GM23338 (cell line): ENCODE measurements around the gene FARS2. TPM values are rescaled to one million over a fixed set of nuclear protein-coding genes. Genes with fewer than 3 reads are reported as not detected.

Experiments
- ATAC-seq: fragments of 200-7000 bp; cut with Tn5 transposase; 3 replicates; pipeline ENCODE4 v1.9.1; 2020
- DNase-seq: peaks from one replicate; pipeline ENCODE4 v3.0.0-alpha.2; 2015; ENCODE audit warnings: low spot score
- H2AFZ ChIP-seq: fragments of 200-600 bp; sonication (generic); 2 replicates; pipeline ENCODE4 v1.8.0; 2016; ENCODE audit warnings: antibody characterized with exemption, mild to moderate bottlenecking, moderate library complexity
- H3F3A ChIP-seq: fragments of 200-600 bp; sonication (generic); replicated peaks from 2 replicates; pipeline ENCODE4 v1.8.0; 2017; ENCODE audit warnings: antibody characterized with exemption, mixed run types, low read depth
- H3K27ac ChIP-seq: fragments of 200-600 bp; sonication (generic); 2 replicates; pipeline ENCODE4 v1.6.1; 2016; ENCODE audit warnings: low read depth
- H3K27me3 ChIP-seq: fragments of 200-600 bp; sonication (generic); 2 replicates; pipeline ENCODE4 v1.8.0; 2016; ENCODE audit warnings: mild to moderate bottlenecking, mixed run types, moderate library complexity; ENCODE audit not compliant: insufficient read depth
- H3K36me3 ChIP-seq: fragments of 200-600 bp; sonication (generic); 2 replicates; pipeline ENCODE4 v1.8.0; 2016; ENCODE audit warnings: mild to moderate bottlenecking; ENCODE audit not compliant: insufficient read depth
- H3K4me1 ChIP-seq: fragments of 200-600 bp; sonication (generic); 2 replicates; pipeline ENCODE4 v1.8.0; 2016; ENCODE audit warnings: mild to moderate bottlenecking, moderate library complexity; ENCODE audit not compliant: insufficient read depth
- H3K4me2 ChIP-seq: fragments of 200-600 bp; sonication (generic); 2 replicates; pipeline ENCODE4 v1.7.1; 2017; ENCODE audit warnings: mixed run types
- H3K4me3 ChIP-seq: fragments of 200-600 bp; sonication (generic); 2 replicates; pipeline ENCODE4 v1.6.1; 2016; ENCODE audit warnings: mixed run types
- H3K79me2 ChIP-seq: fragments of 200-600 bp; sonication (generic); replicated peaks from 2 replicates; pipeline ENCODE4 v1.8.0; 2017; ENCODE audit warnings: mild to moderate bottlenecking; ENCODE audit not compliant: insufficient read depth
- H3K9me2 ChIP-seq: fragments of 200-600 bp; sonication (generic); 2 replicates; pipeline ENCODE4 v1.8.0; 2017; ENCODE audit not compliant: insufficient read depth
- H4K20me1 ChIP-seq: fragments of 200-600 bp; sonication (generic); replicated peaks from 2 replicates; pipeline ENCODE4 v1.8.0; 2017; ENCODE audit warnings: mild to moderate bottlenecking; ENCODE audit not compliant: insufficient read depth
- H3K27ac Mint-ChIP-seq: 2 replicates; pipeline ENCODE4 v1.8.0; 2020; ENCODE audit warnings: inconsistent platforms, mild to moderate bottlenecking, moderate library complexity, mixed read lengths
- H3K27me3 Mint-ChIP-seq: 3 replicates; pipeline ENCODE4 v1.8.0; 2022; ENCODE audit warnings: low read depth, mild to moderate bottlenecking, moderate library complexity, mixed read lengths, inconsistent platforms; ENCODE audit not compliant: insufficient read depth, poor library complexity
- H3K36me3 Mint-ChIP-seq: 3 replicates; pipeline ENCODE4 v1.8.0; 2021; ENCODE audit warnings: low read depth, mild to moderate bottlenecking, inconsistent platforms, moderate library complexity, mixed read lengths
- H3K4me1 Mint-ChIP-seq: 3 replicates; pipeline ENCODE4 v1.8.0; 2020; ENCODE audit warnings: mild to moderate bottlenecking, inconsistent platforms, mixed read lengths
- H3K4me3 Mint-ChIP-seq: 3 replicates; pipeline ENCODE4 v1.8.0; 2021; ENCODE audit warnings: moderate library complexity, mild to moderate bottlenecking, inconsistent platforms, mixed read lengths
- H3K9me3 Mint-ChIP-seq: 3 replicates; pipeline ENCODE4 v1.8.0; 2020; ENCODE audit warnings: moderate library complexity, mild to moderate bottlenecking, inconsistent platforms, mixed read lengths
- CREB1 ChIP-seq: fragments of 250-450 bp; sonication (Bioruptor Pico); IDR thresholded peaks from 2 replicates; pipeline ENCODE4 v1.5.0; 2020; ENCODE audit warnings: low read depth, mild to moderate bottlenecking, moderate library complexity
- EZH2 ChIP-seq: fragments of 200-600 bp; sonication (generic); IDR thresholded peaks from one replicate; pipeline ENCODE4 v1.8.0; 2017; ENCODE audit warnings: antibody characterized with exemption, mild to moderate bottlenecking, low read depth; ENCODE audit not compliant: unreplicated experiment
- EZH2phosphoT487 ChIP-seq: fragments of 200-600 bp; sonication (generic); IDR thresholded peaks from one replicate; pipeline ENCODE4 v1.8.1; 2018; ENCODE audit warnings: antibody characterized with exemption; ENCODE audit not compliant: unreplicated experiment
- JUNB ChIP-seq: IDR thresholded peaks from one replicate; pipeline ENCODE4 v1.6.1; 2016; ENCODE audit warnings: antibody characterized with exemption; ENCODE audit not compliant: unreplicated experiment
- NANOG ChIP-seq: IDR thresholded peaks from 2 replicates; pipeline ENCODE4 v1.6.1; 2016; ENCODE audit warnings: antibody characterized with exemption, borderline replicate concordance
- POLR2AphosphoS5 ChIP-seq: IDR thresholded peaks from 2 replicates; pipeline ENCODE4 v1.6.1; 2016; ENCODE audit warnings: antibody characterized with exemption, low read depth
- STAT1 ChIP-seq: IDR thresholded peaks from one replicate; pipeline ENCODE4 v1.6.1; 2016; ENCODE audit warnings: antibody characterized with exemption; ENCODE audit not compliant: unreplicated experiment
- ZNF114 ChIP-seq: fragments of 250-450 bp; sonication (Bioruptor Pico); IDR thresholded peaks from 2 replicates; pipeline ENCODE4 v1.5.0; 2020; ENCODE audit warnings: mild to moderate bottlenecking, moderate library complexity
- ZNF331 ChIP-seq: fragments of 250-450 bp; sonication (Bioruptor Pico); IDR thresholded peaks from 2 replicates; pipeline ENCODE4 v1.5.0; 2020; ENCODE audit warnings: low read depth, mild to moderate bottlenecking, moderate library complexity
- polyA plus RNA-seq: library from polyadenylated mRNA; unstranded; fragments of >200 nt; fragmentation: Nextera tagmentation; extraction: Ambion mirVana; gene quantifications from 2 replicates; pipeline ENCODE4 v1.2.1, GENCODE V29; 2016
- total RNA-seq: library from RNA; depleted of rRNA; stranded (reverse); fragments of >200 nt; shearing (Covaris generic); gene quantifications from 2 replicates; pipeline ENCODE4 v1.2.3, GENCODE V29; 2014
- TF ChIP-seq, protein P1 (sequence below), 2 experiments: fragments of 200-600 bp in 1 of 2; sonication (generic) in 1 of 2; conservative IDR thresholded peaks; 2 replicates each; pipeline versions ENCODE4 v1.5.1 to v1.6.1; 2016 to 2017; ENCODE audit warnings: antibody characterized with exemption in 2 of 2, low read depth in 2 of 2, mild to moderate bottlenecking in 2 of 2, moderate library complexity in 1 of 2
- TF ChIP-seq, protein P2 (sequence below): IDR thresholded peaks from one replicate; pipeline ENCODE4 v1.6.1; 2018; ENCODE audit warnings: antibody characterized with exemption; ENCODE audit not compliant: unreplicated experiment
- TF ChIP-seq, protein P3 (sequence below): IDR thresholded peaks from 2 replicates; pipeline ENCODE4 v1.6.1; 2016; ENCODE audit warnings: antibody characterized with exemption
- TF ChIP-seq, protein P4 (sequence below): fragments of 250-450 bp; sonication (Bioruptor Pico); IDR thresholded peaks from 2 replicates; pipeline ENCODE4 v1.5.0; 2020; ENCODE audit warnings: mild to moderate bottlenecking, moderate library complexity

The FARS2 gene
- total and polyA plus RNA-seq, 2 experiments from 2014 or later: 7.6 to 19.0 TPM

DNA sequence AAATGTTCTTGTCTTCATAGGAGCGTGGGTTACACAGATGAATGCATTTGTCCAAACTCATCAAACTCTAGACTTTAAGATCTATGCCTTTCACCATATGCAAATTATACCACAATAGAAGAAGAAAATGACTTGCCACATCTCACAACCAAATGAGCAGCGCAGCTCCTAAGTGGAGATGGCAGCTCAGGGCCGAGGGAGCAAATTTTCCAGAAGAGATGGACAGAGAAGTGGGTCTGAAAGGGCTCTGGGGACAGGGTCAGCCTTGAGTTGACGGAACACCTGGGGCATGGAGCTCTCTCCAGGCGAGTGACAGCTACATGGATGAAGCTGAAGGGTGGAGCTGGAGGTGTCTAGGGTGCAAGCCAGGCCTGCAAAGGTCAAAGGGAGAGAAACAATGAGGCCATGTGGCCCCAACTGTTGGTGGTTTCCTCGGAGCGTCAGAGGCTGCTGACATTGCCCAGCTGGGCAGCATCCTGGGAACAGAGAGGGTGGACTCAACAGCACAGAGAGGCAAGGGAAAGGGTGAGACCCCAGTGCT, 517.1 kb downstream of the FARS2 start:
- H3K27ac ChIP-seq: no peak overlapping the region
- Mint-ChIP-seq H3K9me3 (no peaks in the 10 kb centered on the region; the same call in 2 of the 3 replicates), H3K4me1 (peaks cover 17% of the 10 kb centered on the region), H3K27me3 (peaks cover 5% of the 10 kb centered on the region), H3K36me3 (peaks cover 5% of the 10 kb centered on the region; the same call in 2 of the 3 replicates), H3K27ac (no peak overlapping the region), H3K4me3 (no peak overlapping the region)
- no peaks in the 10 kb centered on the region for H3K9me2 ChIP-seq
- H3K79me2 ChIP-seq: no peaks in the 10 kb centered on the region
- TF ChIP-seq ZNF114 (CRISPR knock-in tag): no peak
- TF ChIP-seq, protein P1, sequence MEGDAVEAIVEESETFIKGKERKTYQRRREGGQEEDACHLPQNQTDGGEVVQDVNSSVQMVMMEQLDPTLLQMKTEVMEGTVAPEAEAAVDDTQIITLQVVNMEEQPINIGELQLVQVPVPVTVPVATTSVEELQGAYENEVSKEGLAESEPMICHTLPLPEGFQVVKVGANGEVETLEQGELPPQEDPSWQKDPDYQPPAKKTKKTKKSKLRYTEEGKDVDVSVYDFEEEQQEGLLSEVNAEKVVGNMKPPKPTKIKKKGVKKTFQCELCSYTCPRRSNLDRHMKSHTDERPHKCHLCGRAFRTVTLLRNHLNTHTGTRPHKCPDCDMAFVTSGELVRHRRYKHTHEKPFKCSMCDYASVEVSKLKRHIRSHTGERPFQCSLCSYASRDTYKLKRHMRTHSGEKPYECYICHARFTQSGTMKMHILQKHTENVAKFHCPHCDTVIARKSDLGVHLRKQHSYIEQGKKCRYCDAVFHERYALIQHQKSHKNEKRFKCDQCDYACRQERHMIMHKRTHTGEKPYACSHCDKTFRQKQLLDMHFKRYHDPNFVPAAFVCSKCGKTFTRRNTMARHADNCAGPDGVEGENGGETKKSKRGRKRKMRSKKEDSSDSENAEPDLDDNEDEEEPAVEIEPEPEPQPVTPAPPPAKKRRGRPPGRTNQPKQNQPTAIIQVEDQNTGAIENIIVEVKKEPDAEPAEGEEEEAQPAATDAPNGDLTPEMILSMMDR (conservative IDR thresholded peaks at IDR 0.05; ENCODE audit: low read depth in 2 of 2): no peak
- TF ChIP-seq EZH2phosphoT487: no peak
- no peak for TF ChIP-seq NANOG
- no peak for TF ChIP-seq JUNB
- TF ChIP-seq CREB1: no peak
- TF ChIP-seq, protein P2, sequence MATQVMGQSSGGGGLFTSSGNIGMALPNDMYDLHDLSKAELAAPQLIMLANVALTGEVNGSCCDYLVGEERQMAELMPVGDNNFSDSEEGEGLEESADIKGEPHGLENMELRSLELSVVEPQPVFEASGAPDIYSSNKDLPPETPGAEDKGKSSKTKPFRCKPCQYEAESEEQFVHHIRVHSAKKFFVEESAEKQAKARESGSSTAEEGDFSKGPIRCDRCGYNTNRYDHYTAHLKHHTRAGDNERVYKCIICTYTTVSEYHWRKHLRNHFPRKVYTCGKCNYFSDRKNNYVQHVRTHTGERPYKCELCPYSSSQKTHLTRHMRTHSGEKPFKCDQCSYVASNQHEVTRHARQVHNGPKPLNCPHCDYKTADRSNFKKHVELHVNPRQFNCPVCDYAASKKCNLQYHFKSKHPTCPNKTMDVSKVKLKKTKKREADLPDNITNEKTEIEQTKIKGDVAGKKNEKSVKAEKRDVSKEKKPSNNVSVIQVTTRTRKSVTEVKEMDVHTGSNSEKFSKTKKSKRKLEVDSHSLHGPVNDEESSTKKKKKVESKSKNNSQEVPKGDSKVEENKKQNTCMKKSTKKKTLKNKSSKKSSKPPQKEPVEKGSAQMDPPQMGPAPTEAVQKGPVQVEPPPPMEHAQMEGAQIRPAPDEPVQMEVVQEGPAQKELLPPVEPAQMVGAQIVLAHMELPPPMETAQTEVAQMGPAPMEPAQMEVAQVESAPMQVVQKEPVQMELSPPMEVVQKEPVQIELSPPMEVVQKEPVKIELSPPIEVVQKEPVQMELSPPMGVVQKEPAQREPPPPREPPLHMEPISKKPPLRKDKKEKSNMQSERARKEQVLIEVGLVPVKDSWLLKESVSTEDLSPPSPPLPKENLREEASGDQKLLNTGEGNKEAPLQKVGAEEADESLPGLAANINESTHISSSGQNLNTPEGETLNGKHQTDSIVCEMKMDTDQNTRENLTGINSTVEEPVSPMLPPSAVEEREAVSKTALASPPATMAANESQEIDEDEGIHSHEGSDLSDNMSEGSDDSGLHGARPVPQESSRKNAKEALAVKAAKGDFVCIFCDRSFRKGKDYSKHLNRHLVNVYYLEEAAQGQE: no peak
- no peak for TF ChIP-seq STAT1
- no peak for TF ChIP-seq ZNF331 (CRISPR knock-in tag)
- TF ChIP-seq, protein P3, sequence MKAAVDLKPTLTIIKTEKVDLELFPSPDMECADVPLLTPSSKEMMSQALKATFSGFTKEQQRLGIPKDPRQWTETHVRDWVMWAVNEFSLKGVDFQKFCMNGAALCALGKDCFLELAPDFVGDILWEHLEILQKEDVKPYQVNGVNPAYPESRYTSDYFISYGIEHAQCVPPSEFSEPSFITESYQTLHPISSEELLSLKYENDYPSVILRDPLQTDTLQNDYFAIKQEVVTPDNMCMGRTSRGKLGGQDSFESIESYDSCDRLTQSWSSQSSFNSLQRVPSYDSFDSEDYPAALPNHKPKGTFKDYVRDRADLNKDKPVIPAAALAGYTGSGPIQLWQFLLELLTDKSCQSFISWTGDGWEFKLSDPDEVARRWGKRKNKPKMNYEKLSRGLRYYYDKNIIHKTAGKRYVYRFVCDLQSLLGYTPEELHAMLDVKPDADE: no peak
- no peak for TF ChIP-seq POLR2AphosphoS5
- TF ChIP-seq EZH2: no peak
- TF ChIP-seq, protein P4, sequence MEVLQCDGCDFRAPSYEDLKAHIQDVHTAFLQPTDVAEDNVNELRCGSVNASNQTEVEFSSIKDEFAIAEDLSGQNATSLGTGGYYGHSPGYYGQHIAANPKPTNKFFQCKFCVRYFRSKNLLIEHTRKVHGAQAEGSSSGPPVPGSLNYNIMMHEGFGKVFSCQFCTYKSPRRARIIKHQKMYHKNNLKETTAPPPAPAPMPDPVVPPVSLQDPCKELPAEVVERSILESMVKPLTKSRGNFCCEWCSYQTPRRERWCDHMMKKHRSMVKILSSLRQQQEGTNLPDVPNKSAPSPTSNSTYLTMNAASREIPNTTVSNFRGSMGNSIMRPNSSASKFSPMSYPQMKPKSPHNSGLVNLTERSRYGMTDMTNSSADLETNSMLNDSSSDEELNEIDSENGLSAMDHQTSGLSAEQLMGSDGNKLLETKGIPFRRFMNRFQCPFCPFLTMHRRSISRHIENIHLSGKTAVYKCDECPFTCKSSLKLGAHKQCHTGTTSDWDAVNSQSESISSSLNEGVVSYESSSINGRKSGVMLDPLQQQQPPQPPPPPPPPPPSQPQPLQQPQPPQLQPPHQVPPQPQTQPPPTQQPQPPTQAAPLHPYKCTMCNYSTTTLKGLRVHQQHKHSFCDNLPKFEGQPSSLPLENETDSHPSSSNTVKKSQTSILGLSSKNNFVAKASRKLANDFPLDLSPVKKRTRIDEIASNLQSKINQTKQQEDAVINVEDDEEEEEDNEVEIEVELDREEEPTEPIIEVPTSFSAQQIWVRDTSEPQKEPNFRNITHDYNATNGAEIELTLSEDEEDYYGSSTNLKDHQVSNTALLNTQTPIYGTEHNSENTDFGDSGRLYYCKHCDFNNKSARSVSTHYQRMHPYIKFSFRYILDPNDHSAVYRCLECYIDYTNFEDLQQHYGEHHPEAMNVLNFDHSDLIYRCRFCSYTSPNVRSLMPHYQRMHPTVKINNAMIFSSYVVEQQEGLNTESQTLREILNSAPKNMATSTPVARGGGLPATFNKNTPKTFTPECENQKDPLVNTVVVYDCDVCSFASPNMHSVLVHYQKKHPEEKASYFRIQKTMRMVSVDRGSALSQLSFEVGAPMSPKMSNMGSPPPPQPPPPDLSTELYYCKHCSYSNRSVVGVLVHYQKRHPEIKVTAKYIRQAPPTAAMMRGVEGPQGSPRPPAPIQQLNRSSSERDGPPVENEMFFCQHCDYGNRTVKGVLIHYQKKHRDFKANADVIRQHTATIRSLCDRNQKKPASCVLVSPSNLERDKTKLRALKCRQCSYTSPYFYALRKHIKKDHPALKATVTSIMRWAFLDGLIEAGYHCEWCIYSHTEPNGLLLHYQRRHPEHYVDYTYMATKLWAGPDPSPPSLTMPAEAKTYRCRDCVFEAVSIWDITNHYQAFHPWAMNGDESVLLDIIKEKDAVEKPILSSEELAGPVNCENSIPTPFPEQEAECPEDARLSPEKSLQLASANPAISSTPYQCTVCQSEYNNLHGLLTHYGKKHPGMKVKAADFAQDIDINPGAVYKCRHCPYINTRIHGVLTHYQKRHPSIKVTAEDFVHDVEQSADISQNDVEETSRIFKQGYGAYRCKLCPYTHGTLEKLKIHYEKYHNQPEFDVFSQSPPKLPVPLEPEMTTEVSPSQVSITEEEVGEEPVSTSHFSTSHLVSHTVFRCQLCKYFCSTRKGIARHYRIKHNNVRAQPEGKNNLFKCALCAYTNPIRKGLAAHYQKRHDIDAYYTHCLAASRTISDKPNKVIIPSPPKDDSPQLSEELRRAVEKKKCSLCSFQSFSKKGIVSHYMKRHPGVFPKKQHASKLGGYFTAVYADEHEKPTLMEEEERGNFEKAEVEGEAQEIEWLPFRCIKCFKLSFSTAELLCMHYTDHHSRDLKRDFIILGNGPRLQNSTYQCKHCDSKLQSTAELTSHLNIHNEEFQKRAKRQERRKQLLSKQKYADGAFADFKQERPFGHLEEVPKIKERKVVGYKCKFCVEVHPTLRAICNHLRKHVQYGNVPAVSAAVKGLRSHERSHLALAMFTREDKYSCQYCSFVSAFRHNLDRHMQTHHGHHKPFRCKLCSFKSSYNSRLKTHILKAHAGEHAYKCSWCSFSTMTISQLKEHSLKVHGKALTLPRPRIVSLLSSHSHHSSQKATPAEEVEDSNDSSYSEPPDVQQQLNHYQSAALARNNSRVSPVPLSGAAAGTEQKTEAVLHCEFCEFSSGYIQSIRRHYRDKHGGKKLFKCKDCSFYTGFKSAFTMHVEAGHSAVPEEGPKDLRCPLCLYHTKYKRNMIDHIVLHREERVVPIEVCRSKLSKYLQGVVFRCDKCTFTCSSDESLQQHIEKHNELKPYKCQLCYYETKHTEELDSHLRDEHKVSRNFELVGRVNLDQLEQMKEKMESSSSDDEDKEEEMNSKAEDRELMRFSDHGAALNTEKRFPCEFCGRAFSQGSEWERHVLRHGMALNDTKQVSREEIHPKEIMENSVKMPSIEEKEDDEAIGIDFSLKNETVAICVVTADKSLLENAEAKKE (CRISPR knock-in tag): no peak
- H3K27me3 ChIP-seq: no peaks in the 10 kb centered on the region
- no peaks in the 10 kb centered on the region for H4K20me1 ChIP-seq
- H3K4me2 ChIP-seq: no peak overlapping the region
- H3F3A ChIP-seq: no peaks in the 10 kb centered on the region
- DNase-seq (no peak), ATAC-seq (no peak)
- H3K4me1 ChIP-seq: no peaks in the 10 kb centered on the region
- no peak overlapping the region for H3K4me3 ChIP-seq
- H2AFZ ChIP-seq: no peak overlapping the region
- no peaks in the 10 kb centered on the region for H3K36me3 ChIP-seq
